Epidermal melanocyte (primary cell): ENCODE data around the gene CAPG.
"Not testable (repeated sequence)": the region's sequence is repeated elsewhere in the genome, so short reads cannot be mapped to it uniquely, and the experiment has no call there.

Experiments used
- DNase-seq: peaks from one replicate; pipeline ENCODE4 v3.0.0; 2011; ENCODE audit warnings: low spot score; ENCODE audit not compliant: insufficient read length

CAPG gene

GRCh38 chr2:85409845-85410583 is at the start of gene CAPG:
Gene CAPG, minus strand, starts transcription at chr2:85410366. Its CDS starts 8,221 bp downstream, at chr2:85402145.
- no peak for DNase-seq

DNA sequence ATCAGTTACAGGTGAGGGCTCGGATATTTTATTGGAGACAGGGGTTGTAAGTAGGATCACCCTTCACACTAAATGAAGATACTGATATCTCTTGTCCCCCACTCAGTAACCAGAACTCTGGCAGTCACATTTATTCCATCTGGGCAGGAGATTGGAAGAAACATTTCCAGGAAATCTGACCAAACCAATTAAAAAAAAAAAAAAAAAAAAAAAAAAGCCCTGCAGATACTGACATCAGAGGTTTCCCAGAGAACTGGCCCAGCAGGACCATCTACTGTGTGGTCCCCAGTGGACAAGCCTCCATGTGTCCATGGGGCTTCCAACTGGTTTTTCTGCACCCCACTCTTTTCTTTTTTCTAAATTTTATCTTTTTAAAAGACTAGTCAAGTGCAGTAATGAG is 49.6 kb upstream of the CAPG start:
- no peak for DNase-seq

- DNase-seq, result no peak
Observed at GRCh38 chr2:85458601-85459563, 48.7 kb upstream of the CAPG start.

GRCh38 chr2:85457877-85458316 is 47.7 kb upstream of the CAPG start:
- DNase-seq, result no peak

DNA sequence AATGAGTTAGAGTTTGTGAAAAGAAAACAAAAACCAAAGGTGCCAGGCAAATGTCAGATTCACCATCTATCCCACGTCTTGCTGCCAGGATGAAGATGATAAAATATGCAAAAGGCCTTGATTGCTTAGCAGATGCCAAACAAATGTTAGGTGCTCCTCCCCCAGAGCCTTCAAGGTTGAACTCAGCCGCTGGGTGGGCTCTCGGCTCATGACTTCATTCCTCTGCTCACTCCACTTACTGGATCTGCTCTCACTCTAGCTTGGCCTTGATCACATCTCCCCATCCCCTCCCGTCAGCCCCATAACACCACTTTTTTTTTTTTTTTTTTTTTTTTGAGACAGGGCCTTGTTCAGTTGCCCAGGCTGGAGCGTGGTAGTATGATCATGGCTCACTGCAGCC is 46.9 kb upstream of the CAPG start:
- no peak for DNase-seq

GRCh38 chr2:85455552-85456090 is 45.5 kb upstream of the CAPG start:
- no peak for DNase-seq

- DNase-seq, result no peak
Observed at GRCh38 chr2:85453571-85453970, 43.4 kb upstream of the CAPG start.

- no peak for DNase-seq
Observed at GRCh38 chr2:85452237-85452636, 42.1 kb upstream of the CAPG start.

GRCh38 chr2:85449214-85449588 is 39.0 kb upstream of the CAPG start:
- no peak for DNase-seq

DNA sequence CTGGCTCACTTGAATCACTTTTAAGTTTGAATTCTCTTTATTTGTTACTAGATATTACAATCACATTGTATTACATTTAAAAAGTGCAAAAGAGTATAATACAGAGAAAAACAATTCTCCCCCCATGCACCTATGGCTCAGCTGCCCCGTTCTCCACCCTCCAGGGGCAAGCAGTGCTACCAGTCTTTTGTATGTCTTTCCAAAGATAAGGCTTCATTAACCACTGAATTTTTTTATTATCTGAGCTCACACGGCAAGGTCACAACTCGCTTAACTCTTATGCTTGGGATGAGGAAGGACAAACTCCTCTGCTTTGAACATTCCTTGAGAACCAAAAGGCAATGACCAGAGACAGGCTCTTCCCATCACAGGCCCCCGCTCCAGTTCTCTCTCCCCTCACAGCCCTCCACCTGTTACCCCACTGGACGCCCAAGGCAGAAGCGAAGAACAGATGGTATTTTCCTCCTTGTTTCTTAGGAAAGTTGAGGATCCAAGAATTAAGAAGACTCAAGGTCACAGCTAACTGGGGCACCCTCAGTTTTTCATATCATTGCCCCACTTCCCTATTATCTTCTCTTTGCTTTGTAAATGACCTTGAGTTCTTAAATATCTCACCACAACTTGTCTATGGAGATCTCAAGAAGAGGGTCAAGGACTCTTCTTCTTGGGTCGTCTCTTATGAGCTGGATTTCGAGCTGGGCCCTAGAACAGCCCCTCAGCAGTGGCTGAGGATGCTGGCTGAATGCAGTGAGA is 38.5 kb upstream of the CAPG start:
- DNase-seq, result no peak

- no peak for DNase-seq
Observed at GRCh38 chr2:85447222-85447585, 37.0 kb upstream of the CAPG start.

GRCh38 chr2:85446296-85447221 is 36.4 kb upstream of the CAPG start:
- no peak for DNase-seq

DNA sequence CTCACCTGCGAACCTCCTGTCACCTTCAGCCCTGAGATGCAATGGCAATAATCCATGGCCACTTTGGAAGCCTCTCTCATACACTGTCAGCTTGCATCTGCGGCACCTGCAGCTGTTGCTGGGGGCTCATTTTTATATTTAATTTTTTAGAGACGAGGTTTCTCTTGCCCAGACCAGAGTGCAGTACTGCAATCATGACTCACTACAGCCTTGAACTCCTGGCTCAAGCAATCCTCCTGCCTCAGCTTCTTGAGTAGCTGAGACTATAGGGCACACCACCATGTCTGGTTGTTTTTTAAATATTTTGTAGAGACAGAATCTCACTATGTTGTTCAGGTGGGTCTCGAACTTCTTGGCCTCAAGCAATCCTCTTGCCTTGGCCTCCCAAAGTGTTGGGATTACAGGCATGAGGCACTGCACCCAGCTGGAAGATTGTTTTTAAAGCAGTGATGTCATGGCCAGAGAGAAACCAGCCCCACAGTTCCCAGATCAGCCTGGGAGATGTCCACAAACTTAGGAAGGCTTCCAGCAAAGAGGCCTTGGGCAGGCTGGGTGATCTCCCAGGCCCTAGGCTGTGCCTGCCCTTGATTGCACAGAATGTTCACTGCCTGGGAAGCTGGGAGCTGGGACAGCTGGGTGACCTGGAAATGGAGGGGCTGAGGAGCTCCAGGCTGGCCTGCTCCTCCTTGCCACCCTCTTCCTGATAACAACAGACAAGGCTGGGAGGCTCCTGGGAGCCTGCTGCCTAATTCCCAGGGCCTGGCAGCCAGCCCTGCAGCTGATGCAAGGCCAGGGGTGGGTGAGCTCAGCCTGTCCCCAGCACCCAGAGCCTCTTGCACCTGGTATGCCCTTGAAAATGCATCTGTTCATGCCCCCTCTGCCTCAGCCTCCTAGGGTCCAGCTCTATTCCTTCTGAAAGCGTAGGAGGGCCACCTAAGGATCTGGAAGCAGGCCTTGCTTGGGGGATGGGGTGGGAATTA is 35.4 kb upstream of the CAPG start:
- no peak for DNase-seq

DNA sequence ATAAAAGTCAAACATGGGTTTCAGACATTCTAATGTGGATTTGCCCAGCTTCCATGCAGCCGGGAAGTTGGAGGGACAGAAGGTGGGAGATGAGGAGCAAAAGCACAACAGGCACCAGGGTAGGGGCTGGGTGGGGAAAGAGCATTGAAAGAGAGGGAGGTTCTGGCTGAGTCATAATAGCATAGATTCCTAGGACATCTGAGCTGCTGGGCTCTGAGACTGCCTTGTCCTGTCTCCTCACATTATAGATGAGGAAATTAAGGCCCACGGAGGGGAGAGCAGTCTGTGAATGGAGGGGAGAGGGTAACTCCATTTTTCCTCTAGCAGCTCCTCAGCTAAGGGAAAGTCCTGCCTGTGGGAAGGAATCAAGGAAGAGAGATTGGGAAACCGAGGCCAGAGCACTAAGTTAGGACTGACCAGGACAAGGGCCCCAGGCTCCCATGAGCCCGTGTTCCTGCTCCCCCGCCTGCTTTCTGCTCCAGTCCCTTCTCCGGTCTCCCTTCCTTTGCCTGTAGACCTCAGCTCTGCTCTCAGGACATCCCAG is 34.5 kb upstream of the CAPG start:
- no peak for DNase-seq

DNA sequence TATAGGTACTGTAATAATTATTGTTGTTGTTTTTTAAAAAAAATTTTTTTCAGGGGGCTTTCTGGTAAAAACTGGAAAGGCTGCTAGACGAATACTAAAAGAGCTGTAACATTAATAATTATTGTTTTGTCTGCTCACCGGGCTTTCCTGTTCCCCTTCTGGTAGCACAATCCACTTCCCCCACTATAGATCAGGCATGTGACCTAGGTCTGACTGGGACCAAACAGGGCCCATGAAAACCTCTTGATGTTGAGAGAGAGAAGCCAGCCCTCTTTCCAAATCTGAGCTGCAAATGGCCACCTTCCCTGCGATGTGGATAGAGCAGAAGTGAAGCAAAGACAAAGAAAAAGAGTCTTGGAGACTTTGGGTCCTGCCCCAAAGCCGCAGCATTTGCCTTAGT is 31.7 kb upstream of the CAPG start:
- no peak for DNase-seq

DNA sequence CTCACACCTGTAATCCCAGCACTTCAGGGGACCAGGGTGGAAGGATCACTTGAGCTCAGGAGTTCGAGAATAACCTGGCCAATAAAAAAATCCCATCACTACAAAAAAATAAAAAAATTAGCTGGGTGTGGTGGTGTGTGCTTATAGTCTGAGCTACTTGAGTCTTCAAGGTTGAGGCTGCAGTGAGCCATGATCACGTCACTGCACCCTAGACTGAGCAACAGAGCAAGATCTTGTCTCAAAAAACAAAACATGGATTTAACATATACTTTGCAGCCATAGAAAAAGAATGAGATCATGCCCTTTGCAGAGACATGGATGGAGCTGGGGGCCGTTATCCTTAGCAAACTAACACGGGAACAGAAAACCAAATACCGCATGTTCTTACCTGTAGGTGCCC is 30.6 kb upstream of the CAPG start:
- DNase-seq, result no peak

- no peak for DNase-seq
Observed at GRCh38 chr2:85439986-85440385, 29.8 kb upstream of the CAPG start.

DNA sequence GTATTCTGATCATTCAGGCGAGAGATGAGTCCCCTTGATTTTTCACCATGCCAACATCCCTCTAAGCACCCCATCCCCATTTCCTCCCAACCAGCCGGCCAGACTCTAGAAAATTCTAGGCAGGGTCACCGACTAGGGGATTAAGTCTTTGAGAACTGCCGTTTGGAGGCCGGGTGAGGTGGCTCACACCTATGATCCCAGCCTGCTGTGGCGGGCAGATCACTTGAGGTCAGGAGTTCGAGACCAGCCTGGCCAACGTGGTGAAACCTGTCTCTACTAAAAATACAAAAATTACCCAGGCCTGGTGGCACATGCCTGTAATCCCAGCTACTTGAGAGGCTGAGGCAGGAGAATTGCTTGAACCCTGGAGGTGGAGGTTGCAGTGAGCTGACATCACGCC is 29.4 kb upstream of the CAPG start:
- not testable (repeated sequence) for DNase-seq

DNA sequence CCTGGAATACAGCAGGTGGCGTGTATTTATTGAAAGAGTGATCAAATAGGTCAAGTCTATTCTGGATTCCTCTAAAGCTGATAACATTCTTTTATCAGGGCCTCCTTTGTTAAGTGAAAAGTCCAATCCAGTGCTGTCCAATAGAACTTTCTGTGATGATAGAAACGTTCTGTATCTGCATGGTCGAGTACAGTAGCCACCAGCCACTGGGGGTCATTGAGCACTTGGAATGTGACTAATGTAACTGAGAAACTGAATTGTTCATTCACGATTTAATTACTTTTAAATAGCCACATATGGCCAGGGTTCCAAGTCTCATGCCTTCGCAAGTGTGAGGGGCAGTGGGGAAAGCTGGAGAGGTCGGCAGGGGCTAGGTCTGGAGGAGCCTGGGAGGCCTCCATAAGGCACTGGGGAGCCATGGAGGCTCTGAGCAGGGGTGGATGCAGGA is 28.9 kb upstream of the CAPG start:
- DNase-seq, result no peak
